GM13976 (cell line): Measurements from ENCODE around the gene PPP1R1B.

Source experiments
- DNase-seq: peaks from one replicate; pipeline ENCODE4 v3.0.0; 2012; ENCODE audit warnings: low spot score
- CTCF ChIP-seq: IDR thresholded peaks from 2 replicates; pipeline ENCODE4 v1.5.1; 2012; ENCODE audit warnings: borderline replicate concordance, mild to moderate bottlenecking; ENCODE audit not compliant: insufficient read depth; ENCODE audit errors: extremely low read depth, missing control alignments, control extremely low read depth
- in situ Hi-C: fragments of 300-500 bp; cut with MboI; formaldehyde crosslinking; loops from one replicate; pipeline ENCODE4 v1.12.0; 2022; ENCODE audit warnings: low sequenced_read_pairs, mixed read lengths, inconsistent platforms; ENCODE audit not compliant: unreplicated experiment

Gene PPP1R1B

DNA sequence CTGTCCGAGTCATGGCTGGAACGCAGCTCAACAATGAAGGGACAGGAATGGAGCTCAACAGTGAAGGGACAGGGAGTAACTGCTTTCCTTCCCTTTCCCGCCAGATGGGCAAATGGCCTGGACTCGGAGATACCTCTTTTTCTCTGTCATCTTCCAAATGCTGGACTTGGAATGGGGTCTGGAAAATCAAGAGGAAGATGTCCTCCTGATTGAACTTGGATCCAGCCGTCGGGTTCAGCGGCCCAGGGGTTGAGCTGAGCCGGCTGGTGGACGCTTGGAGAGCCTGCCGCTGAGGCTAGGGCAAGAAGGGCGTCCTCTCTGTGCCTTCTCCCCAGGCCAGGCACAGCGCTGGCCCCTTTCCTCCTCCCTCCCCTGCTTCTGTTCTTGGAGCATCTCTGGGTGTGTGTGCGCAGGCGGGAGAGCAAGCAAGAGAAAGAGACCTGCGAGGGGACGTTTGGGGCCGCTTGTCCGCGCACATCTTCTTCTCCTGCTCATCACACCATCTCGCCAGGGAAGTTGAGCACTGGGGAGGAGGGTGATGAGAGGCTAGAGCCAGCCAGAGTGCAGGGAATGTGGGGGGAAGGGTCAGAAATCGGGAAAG, 25.7 kb upstream of the PPP1R1B start:
- TF ChIP-seq CTCF, result no peak
- no peak for DNase-seq
- in situ Hi-C loops, result no loop called here

GRCh38 chr17:39601758-39602532, 24.8 kb upstream of the PPP1R1B start:
- no peak for DNase-seq
- TF ChIP-seq CTCF, result no peak
- in situ Hi-C loops, result no loop called here

DNA sequence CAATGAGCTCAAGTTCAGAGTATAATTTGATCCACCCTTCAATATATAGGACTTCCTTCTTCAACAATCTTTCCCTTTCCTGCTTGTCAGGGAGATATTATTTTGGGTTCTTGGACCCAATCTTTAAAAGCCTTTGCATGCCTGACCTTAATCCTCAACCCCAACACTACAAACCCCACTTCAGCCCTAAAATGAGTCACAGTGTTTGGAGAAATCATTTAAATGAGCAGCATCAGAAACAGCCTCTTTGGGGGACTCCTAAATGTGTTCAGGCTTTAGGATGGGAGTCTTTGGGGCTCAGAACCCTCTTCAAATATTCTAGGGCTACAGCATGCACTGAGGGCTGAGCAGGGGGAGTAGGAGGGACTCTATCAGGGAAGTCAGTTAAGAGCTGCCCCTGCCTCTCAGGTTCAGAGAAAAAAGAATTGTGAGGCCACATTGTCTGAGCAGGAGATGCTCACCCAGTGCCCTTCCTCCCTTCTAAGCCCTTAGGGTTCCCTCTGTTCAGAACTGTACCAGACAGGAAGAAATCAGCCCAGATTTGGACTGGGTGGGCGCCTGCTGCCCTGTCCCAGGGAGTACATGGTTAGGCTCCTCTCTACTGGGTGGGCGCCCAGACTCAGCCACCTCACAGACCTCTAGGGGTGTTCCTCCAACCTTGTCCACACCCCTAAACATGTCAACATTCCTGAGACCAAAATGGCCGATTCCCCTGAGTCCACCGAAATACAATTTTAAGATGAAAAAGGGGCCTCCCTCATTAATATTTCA, 24.0 kb upstream of the PPP1R1B start:
- no peak for DNase-seq
- TF ChIP-seq CTCF, result no peak
- in situ Hi-C loops, result no loop called here

- DNase-seq, result no peak
- in situ Hi-C loops, result no loop called here
Measured at GRCh38 chr17:39603304-39604016, 23.3 kb upstream of the PPP1R1B start.

GRCh38 chr17:39604911-39605491, 21.8 kb upstream of the PPP1R1B start:
- no peak for TF ChIP-seq CTCF
- DNase-seq, result no peak
- in situ Hi-C loops, result no loop called here

More at GRCh38 chr17:39603304-39604016, 23.3 kb upstream of the PPP1R1B start:
- no peak for TF ChIP-seq CTCF
